Activated T-helper 1 cell treated with anti-CD3 and anti-CD28 coated beads, Interleukin-2, amount 50 U/mL, for 16 hours (primary cell): ENCODE measurements around the gene DLG2.

Source experiments
- DNase-seq, 2 donors: peaks; one replicate each; pipeline ENCODE4 v3.0.0-alpha.2; 2020; ENCODE audit warnings: low read depth in 1 of 2, low spot score in 1 of 2

DLG2 gene

DNA sequence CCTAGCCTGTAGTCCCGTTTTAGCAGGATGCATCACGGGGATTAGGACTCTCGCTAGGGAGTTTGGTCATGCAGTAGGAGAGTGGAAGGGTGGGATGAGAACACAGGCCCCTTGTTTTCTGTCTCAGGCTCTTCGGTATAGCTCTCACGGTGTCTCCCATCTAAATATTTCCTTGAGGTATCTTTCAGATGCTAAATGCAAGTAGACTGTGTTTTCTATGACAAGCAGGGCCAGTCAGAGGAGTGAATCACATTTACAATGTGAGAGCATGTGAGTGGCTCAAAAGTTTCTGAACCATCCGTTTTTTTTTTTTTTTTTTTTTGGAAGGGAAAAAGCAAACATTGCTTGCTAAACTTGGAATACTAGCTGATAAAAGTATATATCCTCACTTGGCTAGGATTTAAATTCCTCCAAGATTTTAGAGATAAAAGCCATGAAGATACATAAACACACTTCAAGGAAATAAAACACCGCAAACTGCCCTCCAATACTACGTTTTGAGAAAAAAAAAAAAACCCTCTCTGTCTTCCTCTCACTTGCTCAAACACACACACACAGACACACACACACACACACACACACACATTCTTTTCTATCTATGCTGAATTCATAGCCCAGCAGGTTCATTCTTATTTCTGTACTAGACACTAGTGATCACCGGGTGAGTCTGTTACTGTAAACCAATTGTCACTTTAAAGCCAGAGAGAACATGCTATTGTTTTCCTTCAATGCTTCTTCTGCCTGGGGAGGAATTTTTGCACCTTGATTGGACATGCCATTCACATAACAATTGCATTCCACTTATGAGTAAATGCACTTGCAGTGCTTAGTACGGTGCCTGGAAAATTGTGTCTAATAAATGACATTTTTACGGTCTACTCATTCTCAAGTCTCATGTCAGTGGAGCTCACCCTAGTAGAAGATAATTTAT is 2116.3 kb downstream of the DLG2 start:
- DNase-seq = no peak

DNA sequence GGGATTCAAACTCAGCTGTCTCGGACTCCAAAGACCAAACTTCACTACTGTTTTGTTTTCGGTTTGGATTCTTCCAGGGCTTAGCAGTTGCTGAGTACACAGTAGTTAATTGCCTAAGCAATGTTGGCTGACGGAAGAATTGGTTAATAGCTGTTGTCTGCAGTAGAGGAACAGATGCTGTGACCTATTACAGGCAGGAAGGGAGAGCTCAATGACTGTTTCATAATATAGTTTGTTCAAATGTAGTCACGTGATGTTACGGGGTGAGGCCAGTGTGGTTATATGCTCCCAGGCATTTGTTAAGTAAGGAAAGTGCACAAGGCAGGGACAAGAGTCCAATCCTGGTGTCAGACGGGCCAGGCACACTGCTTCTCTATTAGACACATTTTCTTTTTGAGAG is 2118.3 kb downstream of the DLG2 start:
- no peak for DNase-seq

DNA sequence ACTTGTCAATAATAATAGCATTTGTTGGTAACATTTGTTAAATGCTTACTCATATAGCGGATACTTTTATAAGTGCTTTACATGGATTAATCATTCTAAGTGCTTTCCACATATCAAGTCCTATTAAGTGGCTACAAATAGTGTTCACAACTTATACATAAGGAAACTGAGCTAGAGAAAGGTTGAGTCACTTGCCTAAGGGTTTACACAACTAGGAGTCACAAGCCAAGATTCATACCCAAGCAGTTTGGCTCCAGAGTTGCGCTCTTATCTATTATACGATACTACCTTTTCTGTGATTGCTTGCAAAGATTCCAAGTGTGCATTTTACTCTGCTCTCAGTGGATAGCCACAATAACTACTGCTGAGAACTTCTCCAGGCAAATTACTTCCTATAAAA is 2125.1 kb downstream of the DLG2 start:
- DNase-seq = no peak

DNA sequence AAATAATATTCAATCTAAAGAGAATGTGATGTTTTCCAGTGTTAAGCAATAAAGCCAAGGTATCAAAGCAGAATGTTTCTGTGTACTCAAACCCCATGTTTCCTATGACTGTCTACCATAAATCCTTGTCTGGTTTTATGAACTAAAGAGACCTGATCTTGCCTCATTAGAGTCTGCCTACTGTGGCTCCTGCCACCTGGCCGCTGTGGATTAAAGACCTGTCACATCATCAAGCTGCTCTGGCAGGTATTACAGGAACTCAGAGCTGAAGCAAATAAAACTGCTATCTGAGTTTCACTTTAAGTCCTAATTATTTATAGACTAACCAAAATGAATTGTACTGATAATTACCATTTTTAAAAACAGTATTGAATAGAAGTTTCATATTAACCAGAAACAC is 2133.2 kb downstream of the DLG2 start:
- DNase-seq = no peak

DNA sequence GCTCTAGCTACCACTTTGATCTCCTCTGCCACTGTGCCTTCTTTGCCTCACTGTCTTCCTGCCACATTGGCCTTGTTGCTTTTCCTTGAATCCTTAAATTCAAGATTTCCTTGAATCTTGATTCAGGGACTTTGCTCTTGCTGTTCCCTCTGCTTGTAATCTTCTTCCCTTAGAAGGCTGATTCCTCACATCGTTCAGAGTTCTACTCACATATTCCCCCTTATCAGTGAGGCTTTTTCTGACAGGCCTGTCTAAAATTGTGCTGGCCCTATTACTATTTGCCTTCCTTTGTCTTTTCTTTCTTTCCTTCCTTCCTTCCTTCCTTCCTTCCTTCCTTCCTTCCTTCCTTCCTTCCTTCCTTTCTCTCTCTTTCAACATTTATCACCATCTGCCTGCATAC is 2134.1 kb downstream of the DLG2 start:
- DNase-seq = no peak

DNA sequence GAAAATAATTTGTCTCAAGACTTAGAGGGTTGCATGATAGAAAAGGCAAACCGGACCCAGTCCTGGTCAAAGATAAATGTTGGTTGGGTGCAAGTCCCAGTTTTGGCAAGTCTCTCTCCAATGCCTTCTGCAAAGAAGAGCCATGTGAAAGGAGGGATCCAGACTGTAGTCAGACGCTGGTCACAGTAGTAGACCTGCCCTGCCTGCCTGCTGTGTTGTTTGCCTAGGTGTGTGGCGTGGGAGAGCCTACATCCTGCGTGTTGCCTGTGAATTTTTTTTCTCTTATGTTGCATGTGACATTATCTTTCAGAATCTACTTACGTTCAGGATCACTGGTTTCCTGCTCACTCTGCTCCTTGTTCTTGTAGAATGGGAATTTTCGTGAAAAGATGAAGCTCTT is 2143.3 kb downstream of the DLG2 start:
- no peak for DNase-seq

DNA sequence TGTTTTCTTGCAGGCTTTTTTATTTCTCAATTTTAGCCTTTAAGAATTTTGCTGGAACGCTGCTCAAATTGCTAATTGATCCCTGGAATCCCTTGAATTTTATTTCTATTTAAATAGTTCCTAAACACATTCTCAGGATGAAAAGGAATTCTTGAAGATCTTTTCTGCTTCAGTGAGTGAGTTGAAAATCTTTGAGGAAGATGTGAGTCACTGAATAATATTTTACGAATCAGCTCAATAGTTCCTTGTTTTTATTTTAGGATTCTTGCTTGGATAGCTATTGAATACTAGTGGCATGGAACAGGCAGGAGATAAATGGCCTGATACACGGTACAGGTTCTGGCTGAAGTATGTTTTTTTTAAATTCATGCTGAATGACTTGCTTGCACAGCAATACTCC is 2146.3 kb downstream of the DLG2 start:
- no peak for DNase-seq

DNA sequence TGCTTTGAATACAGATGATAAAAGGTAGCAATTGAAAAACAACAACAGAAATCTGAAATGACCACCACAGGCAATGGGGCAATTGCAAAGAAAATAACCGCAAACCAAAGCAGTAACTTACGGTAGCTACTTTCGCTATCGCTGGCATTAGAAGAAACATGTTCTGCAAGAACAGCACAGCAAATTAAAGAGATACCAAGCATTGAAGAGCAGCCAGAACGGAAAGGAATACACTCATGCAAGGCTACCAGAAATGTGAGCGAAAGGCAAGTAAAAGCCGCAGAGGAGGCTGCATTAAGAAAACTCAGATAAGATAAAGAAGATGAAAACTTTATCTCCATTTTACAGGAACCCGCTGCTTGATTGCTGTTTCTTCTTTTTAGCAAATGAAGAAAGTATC is 2146.9 kb downstream of the DLG2 start:
- no peak for DNase-seq

DNA sequence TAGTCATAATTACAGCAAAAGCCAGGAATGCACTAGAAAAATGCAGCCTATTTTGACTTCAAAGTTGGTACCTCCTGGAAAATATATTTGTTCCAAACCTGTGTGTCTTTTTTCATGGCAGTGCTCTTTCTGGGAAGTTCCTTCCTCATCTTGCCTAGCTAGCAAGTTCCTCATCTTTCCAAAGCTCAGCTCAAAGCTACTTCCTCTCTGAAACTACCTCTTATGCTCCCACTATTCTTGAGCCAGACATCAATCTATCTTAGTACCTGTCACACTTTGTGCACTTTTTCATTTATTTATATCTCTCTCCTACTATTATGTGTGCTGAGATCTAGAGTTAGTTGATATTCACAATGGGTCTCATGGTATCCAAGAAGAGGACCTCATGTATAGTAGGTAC is 2149.4 kb downstream of the DLG2 start:
- DNase-seq = no peak

DNA sequence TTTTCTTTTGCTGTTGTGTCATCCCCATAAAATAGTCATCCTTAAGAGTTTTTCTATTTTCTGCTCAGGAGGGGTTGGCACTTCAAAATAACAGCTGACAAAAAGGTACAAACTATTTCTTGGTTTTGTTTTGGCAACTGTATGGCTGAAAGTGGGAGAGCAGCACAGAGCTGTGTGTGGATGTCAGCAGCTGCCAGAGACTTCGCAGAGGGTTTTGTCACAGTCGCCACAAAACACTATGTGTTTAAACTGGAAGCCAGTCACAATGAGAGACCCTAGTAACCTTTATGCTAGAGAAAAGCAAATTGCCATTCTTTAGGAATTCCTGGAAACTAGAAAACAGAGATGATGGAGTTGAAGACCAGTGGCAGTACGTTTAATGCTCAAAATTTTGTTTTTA is 2151.4 kb downstream of the DLG2 start:
- no peak for DNase-seq

DNA sequence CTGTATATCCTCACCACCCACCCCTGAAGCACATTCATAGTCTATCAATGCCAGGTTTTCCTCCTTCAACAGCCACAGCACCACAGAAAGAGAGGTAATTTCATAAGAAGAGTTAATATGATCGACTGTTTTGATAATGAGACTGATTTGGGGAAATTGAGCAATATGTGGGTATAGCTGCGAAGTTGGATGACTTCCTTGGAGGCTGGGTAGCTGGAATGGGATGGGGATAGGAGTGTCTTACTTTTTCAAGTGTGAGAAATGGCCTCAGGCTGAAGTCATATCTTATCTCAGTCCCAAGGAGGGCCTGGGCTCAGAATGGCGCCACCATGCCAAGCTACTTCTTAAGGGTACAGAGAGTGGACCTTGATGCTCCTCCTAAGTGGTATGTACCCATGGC is 2153.4 kb downstream of the DLG2 start:
- DNase-seq = no peak

DNA sequence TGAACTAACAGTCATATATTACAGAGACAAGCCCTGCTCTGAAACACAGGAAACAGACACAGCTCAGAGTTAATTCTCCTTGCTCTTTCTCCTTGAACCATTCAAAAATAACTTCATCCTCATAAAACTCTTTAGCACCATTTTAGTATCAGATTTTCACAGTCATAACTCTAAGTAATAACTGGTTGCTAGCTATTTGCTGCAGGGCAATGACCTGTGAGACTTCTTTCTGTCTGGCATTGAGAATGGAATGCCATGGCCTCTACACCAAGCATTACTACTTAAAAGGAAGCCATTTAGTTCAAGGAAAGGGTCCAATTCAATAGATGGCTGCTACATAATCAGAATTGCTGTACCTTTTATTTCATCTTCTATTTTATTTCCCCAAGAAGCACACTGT is 2154.3 kb downstream of the DLG2 start:
- no peak for DNase-seq

DNA sequence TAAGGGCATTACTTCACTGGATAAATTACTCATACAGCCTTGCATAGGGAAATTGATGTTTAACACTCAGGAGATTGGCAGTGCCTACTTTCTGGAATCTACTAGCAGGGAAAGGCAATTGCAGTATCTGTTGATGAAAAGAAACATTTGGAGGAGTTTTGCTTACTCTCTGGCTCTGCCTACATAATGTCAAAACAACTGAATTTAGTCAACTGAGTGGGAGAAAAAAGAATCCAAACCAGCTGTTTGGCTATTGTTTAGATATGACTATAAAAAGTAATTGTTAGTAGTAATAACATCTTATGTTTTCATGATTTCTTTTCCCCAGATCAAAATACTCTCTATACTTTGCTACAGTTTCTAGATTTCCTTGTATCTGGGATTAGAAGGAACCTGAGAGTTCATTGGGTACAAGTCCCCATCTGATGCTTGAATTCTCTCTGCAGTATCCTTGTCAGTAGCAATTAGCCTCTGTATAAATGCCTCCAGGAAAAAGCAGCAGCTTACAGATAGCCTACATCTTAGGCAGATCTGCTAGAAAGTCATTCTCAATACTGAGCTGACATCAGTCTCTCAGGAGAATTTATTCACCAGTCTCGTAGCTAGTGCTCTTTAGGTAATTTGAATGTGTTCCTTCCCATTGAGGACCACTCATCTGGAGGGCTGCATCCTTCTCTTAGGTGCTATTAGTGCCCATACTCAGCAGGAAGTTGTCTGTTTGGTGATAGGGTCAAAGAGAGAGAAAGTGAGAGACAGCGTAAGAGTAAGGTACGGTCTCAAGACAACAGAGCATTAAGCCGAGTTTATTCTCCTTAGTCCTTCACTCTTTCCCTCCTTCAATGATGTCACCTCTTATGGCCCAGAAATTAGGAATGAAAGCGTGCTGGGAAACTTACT is 2155.1 kb downstream of the DLG2 start:
- no peak for DNase-seq

DNA sequence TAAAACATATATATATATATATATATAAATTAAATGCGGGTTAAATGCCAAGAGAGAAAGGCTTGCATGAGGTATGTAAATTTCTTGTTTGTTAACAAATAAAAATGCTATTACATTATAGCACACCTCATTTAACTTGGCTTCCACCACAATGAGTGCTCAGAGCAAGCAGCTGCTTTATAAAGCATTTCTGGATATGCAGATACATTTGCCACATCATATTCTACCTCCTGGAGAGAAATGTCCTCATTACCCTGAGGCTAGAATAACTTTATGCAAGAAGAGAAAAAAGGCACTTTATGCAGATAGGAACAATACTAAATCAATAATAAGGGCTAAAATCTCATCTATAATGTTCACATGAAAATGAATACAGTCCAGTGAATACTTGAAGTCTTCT is 2159.3 kb downstream of the DLG2 start:
- no peak for DNase-seq

DNA sequence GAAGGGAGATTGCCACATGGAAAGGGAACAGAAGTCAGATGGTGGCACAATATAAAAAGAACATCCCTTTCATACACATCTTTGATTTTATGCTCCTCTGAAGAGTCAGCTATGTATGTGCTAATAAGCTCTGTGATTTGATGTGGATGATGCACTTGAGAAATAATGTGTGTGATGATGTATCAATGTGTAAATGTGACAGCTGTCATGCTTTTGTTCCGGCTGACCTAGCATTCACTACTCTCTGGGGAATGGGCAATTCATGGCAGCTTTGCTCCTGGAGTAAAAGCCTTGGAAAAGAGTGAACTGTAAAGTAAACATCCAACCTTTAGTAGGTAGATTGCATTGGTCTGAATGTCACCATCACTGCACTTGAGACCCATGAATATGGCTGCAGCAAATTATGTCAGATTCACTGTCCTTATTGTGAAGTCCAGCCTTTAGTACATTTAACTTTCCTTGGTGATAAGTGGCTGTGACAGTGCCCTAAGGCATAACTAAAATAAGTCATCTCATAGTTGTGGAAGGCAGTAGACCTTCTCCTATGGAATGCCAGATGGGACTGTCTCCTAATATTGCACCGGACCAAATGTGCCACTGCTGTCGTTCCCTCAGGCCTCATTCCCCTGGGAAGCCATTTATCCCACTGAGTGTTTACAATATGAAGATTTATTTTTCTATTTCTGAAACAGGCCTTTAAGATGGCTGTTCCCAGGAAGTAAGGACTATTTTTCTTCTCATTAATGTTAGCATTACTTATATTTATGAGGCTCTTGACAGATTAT is 2162.8 kb downstream of the DLG2 start:
- no peak for DNase-seq

DNA sequence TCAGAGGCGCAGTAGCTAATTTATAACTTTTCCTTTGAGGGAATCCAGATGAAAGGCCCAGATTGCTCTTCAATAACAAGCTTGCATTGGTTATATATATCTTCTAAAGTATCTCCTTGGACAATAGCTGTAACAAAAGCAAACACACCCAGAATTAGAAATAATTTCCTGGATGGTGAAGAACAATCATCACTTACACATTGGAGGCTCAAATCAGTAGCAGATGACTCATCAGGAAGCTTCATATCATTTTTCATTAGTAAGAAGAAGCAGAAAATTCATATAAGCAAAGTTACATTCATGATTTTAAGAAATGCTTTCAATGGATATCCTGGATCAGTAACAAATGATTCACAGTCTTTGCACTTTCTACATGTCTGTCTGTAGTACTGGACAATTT is 2167.3 kb downstream of the DLG2 start:
- no peak for DNase-seq

DNA sequence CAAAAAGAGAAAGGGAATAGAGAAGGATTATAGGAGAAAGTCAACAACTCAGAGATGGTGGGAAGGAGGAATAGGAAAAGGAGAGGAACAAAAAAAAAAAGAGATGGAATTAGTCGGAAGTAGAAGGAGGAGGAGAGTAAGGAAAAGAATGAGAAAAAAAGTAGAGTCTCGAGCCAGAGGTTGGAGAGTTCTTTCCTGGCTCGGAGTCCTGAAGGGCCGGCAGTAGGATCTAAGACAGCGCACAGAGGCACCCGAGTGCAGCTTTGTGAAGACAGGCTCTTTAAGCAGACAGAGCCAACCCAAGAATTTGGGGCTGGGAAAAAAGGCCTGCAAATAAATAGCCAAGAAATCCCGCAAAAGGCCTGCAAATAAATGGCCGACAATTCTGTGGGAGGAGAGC is 2170.6 kb downstream of the DLG2 start:
- no peak for DNase-seq

DNA sequence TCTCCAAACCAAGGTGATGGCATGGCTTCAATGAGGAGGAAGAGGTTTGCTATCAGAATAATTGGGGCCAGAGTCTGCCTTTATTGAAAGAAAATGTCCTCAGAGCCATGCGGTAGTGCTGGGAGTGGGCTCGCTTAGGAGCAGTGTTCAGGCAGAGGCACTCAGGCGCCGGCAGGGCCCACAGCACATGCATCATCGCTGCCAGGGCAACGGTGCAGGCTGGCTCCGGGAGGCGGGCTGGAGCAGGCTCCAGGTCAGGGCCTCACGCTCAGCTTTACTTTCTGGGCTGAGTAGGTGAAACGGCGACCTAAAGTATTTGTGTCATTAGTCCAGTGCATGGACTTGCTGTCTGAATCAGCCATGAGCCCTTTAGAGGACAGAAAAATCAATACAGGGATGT is 2171.1 kb downstream of the DLG2 start:
- no peak for DNase-seq

DNA sequence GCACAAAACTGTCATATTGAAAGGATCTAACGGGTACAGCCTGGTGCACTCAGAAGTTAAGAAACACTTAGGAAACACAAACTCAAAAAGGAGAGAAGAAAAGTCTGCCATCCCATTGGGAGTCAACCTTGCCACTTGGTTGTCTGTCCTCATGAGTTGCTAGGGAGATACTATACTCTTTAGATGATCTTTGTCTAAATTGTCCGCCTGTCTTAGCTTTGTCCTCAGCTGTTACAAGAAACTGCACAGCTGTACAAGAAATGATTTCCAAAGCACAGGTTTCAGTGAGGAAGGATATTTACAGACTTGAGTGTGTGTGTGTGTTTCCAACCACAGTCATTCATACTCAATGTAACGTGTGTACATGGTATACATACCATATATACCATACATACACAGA is 2171.8 kb downstream of the DLG2 start:
- DNase-seq = no peak

DNA sequence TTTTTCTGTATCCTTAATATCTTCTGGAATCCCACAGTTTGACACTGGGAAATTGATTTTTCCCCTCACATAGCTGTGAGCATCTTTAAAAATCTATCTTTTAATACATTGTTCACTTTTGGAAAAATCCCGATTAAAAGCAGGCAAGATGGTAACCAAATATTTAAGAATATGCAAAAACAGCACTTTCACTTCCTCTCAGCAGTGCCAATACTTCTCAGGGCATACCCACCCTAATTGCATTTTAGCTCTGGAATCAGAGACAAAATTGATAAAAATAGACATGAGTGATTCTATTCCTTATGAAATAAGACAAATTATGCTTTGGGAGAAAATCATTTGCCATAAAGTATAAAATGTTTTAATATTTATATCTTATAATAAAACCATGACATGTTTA is 2172.5 kb downstream of the DLG2 start:
- no peak for DNase-seq

DNA sequence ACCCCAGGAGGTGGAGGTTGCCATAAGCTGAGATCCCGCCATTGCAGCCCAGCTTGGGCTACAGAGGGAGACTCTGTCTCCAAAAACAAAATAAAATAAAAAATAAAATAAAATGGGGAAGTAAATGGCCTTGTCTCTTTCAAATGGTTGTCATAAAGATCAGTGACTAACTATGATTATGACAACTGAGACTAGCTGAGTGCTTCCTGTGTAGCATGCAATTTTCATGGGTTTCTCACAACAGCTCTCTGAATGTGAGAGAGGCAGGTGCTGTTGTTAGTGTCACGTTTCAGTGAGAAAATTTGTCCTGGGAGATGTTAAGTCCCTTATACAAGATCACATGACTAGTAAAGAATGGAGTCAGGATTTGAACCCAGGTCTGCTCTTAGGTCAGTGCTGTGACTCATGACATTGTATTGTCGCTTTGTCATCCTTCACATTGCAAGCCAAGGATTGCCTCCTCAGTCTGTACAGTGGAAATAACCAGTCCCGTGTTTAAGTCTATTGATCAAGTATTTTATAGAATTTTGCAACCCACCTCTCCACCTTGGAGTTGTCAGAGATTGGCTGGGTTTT is 2177.7 kb downstream of the DLG2 start:
- no peak for DNase-seq
